Hepatic stellate cell (primary cell): ENCODE results near the gene OR51E1.

Experiments
- DNase-seq: peaks from one replicate; pipeline ENCODE4 v3.0.0; 2011; ENCODE audit warnings: low spot score

Gene OR51E1, protein sequence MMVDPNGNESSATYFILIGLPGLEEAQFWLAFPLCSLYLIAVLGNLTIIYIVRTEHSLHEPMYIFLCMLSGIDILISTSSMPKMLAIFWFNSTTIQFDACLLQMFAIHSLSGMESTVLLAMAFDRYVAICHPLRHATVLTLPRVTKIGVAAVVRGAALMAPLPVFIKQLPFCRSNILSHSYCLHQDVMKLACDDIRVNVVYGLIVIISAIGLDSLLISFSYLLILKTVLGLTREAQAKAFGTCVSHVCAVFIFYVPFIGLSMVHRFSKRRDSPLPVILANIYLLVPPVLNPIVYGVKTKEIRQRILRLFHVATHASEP

GRCh38 chr11:4643682-4644081 lies at the start of gene OR51E1:
OR51E1 (plus strand) TSS chr11:4643982; CDS start chr11:4652527, 8,545 bp downstream.
- DNase-seq = no peak

GRCh38 chr11:4605057-4605456 lies 38.7 kb upstream of the OR51E1 start:
- no peak for DNase-seq

DNA sequence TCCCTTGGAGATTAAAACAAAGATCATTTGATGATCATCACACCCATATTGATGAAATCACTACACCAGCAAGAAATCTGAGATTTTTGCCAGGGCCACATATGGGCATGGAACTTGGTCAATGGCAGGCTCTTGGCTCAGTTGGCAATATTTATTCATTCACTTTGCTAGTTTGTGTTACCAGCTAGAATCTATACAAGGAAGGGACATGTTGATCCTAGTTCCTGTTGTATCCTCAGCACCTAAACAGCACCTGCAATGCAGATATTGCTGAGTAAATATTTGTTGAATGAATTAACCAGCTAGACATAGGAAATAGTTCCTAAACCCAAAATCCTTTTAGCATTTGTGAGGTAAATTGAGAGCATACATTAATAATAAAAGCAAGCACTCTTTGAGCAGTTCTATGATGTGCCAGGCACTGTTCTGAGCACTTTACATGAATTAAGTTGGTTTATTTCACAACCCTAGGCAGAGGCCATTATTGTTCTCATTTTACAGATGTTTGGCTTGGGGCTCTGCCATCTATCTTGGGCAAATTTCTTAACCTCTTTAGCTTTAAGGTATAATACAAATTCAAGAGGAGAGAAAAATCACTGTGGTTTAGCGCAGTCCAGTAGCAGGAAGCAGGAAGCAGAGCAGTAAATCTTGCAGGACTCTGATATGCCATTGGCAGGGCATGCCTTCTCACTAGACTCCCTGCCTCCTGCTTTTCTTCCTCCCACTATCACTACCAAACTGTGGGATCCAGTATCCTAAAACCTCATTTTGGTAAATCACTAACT lies 37.4 kb upstream of the OR51E1 start:
- DNase-seq = no peak

DNA sequence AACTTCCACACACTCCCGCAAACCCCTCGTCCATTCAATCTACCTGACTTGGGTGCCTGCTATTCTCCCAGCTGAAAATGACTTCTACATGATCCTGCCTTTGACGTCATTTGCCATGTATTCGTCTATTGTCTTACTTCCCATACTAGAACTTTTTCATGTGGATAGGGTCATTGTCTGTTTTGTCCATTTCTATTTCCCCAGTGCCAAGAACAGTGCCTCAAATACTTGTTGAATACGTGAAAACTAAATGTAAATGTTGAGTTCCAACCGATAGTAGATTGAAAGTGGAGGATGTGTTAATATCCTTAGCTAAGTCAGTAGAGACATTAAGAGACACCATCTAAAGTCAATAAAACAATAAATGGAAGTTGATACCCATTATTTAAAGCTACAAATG lies 36.7 kb upstream of the OR51E1 start:
- DNase-seq = no peak

DNA sequence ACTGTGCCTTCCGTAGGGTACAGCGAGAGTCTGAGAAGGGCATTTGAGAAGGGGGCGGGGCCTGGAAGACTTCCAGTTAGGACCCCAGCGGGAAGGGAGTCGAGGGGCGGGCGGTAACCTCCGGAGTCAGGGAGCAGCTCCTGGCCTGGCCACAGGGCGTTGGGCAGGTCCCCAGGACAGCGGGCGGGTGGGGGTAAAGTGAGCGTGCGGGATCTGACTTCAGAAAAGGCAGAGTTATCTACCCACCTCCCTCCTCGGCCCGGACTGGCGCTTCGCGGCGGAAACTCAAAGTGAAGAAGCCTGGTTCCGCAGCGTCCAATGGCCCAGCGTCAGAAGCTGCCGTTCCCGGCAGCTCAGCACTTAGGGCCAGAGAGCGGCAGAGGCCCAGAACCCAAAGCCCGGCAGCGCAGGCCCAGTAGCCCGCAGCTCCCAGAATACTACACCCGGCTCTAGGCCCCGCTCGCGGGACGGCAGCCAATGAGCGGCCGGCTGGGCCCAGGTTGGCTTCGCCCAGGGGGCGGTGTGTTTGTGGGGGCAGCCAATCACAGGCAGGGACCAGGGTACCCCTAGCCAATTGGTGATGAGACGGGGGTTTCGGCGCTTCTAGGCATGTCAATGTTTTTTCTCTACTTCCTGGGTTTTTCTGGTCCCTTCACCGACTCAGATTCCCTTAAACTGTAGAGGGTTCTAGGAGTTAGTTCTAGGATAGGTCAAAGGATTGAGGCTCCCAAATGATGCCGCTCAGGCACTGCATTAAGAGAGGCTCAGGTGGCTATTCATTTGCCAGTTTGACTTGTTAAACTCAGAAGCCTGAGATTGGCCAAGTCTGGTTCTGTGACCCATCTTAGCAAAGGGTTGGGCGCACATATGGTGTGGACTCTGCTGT lies 35.8 kb upstream of the OR51E1 start, which contains the start of gene TRIM68:
Gene TRIM68 (minus strand): TSS at position 451 of the 886 bp plus-strand sequence. CDS start 2,727 bp downstream, outside the sequence.
- peak; percentile 98 for DNase-seq

- DNase-seq = peak; percentile 16
Observed at GRCh38 chr11:4610258-4610935, 33.4 kb upstream of the OR51E1 start.

DNA sequence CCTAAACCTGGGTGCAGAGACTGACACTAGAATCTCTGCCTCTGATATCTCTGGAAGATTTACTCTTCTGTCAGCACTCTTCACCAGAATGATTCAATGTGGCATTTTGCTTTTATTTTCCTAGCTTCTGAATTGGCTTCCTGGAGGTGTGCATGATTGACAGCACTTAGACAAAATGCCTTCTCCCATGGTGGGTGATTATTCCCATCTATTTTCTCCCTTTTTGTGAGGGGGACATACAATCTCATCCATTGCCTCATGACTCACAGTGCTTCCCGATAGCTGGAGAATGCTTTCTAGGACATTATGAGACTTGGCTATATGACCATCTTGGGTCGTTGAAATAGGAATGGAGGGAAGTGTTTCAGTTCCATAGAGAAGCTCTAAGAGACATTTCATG lies 31.8 kb upstream of the OR51E1 start:
- no peak for DNase-seq

DNA sequence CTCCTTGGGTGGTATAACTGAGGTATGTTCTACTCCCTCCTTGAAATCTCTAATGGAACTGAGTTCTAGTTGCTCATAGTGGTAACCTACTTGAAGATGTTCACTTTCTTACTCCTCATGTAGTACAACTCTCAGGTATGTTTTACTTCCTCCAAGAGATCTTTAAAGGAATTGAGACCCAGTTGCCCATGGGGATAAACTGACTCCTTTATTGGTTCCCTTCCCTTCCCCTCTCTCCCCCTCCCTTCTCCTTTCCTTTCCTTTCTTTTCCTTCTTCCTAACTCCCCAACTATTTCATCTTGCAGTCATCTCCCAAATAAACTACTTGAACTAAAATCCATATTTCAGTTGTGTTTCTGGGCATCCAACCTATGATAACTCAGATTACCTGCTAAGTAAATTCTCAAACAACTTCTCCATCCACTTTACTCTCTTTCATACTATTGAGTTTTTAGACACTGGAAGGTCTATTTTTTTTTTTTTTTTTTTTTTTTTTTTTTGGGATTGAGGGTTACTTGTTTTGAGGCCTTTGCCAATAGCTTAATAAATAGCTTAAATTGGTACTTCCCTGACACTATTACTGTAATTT lies 27.8 kb upstream of the OR51E1 start:
- DNase-seq = no peak

- DNase-seq = no peak
Observed at GRCh38 chr11:4619514-4619913, 24.3 kb upstream of the OR51E1 start.

GRCh38 chr11:4626207-4627099 lies 17.3 kb upstream of the OR51E1 start:
- peak; percentile 28 for DNase-seq

GRCh38 chr11:4636136-4636535 lies 7.6 kb upstream of the OR51E1 start:
- DNase-seq = no peak

GRCh38 chr11:4636962-4637661 lies 6.7 kb upstream of the OR51E1 start, which contains the start of gene OR51D1:
OR51D1 (plus strand) TSS chr11:4637477; CDS start chr11:4639791, 2,314 bp downstream.
- DNase-seq = peak; percentile 72

GRCh38 chr11:4637662-4638047 lies 6.1 kb upstream of the OR51E1 start:
- no peak for DNase-seq

- no peak for DNase-seq
Observed at GRCh38 chr11:4639931-4640330, 3.9 kb upstream of the OR51E1 start.

GRCh38 chr11:4641501-4641900 lies 2.3 kb upstream of the OR51E1 start:
- no peak for DNase-seq

- DNase-seq = no peak
Observed at GRCh38 chr11:4642043-4642442, 1.7 kb upstream of the OR51E1 start.

GRCh38 chr11:4643076-4643475 lies 706 bp upstream of the OR51E1 start:
- peak; percentile 36 for DNase-seq

DNA sequence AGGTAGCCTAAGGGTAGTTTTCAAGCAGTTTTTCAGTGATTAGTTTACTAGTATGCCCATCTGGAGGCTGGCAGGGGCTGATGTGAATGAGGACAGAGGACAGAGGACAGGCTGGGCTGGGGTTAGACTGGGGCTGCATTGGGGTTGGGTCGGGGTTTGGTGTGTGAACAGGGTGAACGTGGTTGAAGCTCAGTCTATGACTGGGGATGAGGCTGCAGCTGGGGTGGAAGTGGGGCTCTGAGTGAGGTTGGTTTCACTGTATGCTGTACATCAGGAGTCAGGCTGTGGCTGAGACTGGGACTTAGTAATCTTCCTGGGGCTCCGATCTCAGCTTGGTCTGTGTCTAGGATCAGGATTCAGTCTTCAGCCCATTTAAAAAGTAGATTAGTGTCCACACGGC lies 451 bp downstream of the OR51E1 start:
- DNase-seq = no peak

DNA sequence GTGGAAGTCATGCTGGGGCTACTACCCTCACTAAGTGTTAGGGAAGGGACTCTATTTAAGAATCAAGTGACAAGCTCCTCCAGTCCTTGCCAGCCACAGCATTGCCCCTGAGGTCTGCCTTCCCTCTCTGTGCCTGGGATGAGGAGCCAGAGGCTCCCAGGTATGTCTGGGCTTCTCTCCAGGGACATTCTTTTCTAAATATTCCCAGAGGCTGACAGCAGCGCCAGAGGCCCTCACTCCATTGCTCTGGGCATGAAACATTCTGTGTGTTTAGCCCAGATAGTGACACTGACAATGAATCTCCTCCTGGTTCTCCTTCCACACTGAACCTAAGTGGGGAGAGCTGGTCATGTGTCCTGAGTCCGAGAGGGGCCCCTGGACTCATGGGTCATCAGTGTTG lies 2.2 kb downstream of the OR51E1 start:
- DNase-seq = no peak

- DNase-seq = no peak
Observed at GRCh38 chr11:4647766-4648165, 4.0 kb downstream of the OR51E1 start.
